ENCODE data around the gene THSD7B.

THSD7B gene

DNA sequence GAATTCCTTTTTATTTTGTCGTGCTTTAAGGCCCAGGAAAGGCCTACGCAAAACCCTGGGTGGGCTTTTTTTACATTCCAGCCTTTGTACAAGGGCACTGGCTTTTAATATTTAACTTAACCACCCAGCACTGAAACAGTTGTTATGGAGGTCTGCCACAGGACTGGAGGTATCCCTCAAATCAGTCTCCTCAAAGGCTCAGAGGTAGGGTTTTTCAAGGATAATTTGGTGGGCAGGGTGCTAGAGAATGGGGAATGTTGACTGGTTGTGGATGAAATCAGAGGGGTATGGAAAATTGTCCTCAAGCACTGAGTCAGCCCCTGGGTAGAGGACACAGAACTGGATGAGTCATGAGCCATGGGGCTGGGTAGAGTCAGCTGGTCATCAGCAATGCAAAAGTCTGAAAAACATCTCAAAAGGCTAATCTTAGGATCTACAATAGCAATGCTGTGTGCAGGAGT is 443.1 kb downstream of the THSD7B start:
- DNase-seq = no peak

GRCh38 chr2:137210039-137210438 is 444.7 kb downstream of the THSD7B start:
- no peak for DNase-seq

- no peak for DNase-seq
Measured at GRCh38 chr2:137211761-137212160, 446.4 kb downstream of the THSD7B start.

GRCh38 chr2:137220438-137220993 is 455.2 kb downstream of the THSD7B start:
- no peak for DNase-seq

DNA sequence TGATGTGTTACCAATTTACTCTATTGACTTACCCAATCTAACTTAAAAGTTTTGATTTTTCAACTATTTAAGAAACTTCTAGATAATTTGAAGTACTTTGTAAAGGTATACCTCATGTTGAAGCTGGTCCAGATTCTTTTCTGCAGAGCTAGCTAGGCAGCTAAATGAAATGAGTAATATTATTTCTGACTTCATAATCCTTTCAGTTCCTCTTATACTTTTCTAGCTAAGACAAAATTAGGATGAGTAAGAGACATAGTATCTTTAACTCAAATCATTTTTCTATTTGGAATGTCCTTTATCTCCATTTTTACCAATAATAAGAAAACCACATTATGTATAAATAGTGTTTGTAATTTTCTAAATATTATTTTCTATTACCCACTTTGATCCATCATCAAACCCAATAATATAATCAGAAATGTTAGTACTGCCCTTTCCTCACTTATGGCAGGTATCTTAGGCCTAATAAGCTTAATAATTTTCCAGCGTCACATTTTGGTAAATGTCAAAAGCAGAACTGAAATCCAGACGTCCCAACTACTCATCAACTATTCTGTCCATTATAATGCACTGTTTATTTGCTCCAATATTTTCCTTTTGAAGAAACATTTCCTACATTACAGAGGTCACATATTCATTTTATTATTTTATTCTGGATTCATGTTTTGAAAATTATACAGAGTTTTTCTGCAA is 456.6 kb downstream of the THSD7B start:
- no peak for DNase-seq

- no peak for DNase-seq
Measured at GRCh38 chr2:137223722-137224121, 458.4 kb downstream of the THSD7B start.

- no peak for DNase-seq
Measured at GRCh38 chr2:137228566-137228965, 463.2 kb downstream of the THSD7B start.

DNA sequence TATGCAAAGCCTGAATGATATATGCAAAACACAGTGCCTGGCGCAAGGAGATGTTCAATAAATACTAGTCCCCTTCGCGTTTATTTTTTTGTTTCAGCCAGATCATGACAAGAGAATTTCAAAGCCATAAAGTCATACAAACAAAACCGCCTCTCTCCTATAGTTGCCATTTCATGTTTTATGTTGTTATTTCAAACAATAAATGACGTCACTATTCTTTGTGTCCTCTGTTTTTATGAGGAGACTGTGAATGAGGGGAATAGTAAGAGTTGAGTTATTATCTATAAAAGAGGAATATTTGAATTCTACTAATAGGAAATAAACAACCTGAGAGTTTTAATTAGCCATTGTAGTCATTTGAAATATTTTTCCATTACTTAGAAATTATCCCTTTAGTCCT is 464.5 kb downstream of the THSD7B start:
- no peak for DNase-seq

DNA sequence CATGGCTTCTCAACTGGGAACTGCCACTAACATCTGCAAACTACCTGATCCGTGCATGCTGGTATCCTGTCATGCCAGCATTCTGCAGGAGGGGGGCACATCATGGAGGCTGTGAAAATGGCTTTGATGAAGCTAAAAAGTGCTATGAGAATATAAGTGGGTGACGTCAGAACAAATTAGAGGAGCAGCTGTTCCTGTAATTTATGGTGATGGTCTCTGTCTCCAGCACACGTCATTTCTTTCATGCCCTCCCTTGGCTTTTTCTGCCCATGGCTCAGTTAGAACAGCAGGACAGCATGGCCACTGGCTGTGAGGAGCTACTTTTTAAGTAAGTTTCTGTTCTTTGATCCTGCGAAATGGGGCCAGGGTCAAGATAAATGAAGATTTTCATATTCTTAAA is 466.3 kb downstream of the THSD7B start:
- no peak for DNase-seq

GRCh38 chr2:137232076-137232475 is 466.7 kb downstream of the THSD7B start:
- DNase-seq = no peak

DNA sequence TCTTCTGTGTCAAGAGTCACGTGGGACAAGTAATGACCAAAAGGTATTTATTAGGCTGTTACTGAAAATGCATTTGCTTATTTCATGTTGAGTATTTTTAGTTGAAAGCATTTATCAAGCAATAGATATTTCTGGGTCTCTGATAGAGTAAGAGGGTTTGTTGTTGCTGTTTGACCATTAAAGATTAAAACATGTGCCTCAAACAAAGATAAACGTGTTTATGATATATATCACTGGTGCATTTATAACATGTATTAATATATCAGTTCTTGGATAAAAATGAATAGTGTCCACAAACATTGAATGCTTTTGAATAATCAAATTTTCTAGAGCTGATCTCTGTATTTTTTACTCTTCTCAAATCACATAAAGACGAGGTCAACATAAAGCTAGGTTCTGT is 467.7 kb downstream of the THSD7B start:
- no peak for DNase-seq

- no peak for DNase-seq
Measured at GRCh38 chr2:137237055-137237454, 471.7 kb downstream of the THSD7B start.

DNA sequence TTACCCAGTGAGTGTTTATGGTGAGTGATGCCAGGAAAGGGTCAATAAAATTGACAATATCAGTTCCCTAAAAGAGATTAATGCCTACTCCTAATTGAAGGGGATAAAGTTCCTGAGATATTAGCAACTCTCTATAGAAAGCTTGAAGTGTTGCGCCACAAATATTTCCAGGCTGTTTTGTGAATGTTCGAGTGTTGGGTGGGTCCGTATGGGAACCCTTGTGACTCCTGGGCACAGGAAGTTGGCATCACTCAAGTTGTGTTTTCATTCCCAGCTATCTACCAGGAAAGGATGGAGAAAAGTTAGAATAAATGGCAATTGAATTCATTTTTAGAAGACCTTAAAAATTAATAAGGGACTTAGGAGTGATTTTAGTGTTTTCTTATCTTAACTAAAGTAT is 472.7 kb downstream of the THSD7B start:
- no peak for DNase-seq

- no peak for DNase-seq
Measured at GRCh38 chr2:137249463-137250130, 484.3 kb downstream of the THSD7B start.

- DNase-seq = no peak
Measured at GRCh38 chr2:137250401-137250800, 485.1 kb downstream of the THSD7B start.

DNA sequence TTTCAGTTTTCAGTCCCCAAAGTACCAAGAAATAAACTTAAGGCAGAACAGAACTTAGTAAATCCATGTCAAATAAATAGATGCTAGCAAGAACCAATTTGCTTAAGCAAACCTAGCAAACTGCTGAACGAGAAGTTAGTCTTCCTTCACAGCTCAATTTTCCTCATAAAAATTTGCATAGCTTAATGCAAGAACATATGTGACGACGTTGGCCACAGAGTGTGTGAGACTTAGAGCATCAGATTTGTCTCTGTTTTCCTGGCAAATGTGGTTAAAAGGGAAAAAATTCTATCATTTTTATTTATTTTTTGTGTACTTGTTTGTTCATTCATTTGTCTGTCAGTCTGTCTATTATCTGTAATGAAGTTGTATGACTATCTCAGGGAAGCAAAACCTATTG is 485.7 kb downstream of the THSD7B start:
- DNase-seq = no peak

DNA sequence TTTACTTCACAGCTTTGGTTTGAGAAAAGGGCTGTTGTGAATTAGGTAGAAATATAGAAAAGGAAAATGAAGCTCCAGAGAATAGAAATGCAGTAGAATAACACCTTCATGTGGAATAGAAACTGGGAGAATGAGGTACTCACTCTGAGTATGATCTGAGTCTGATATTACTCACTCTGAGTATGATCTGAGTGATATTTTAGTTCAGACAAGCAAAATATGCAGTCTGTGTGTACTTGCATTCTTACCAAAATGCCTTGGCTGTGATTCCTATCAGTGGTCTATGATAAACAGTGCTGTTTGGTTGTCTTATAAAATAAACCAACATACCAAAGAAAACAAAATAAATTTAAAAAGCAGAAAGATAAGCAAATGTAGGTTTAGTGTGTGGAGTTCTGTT is 487.6 kb downstream of the THSD7B start:
- DNase-seq = no peak

- no peak for DNase-seq
Measured at GRCh38 chr2:137254052-137254451, 488.7 kb downstream of the THSD7B start.

DNA sequence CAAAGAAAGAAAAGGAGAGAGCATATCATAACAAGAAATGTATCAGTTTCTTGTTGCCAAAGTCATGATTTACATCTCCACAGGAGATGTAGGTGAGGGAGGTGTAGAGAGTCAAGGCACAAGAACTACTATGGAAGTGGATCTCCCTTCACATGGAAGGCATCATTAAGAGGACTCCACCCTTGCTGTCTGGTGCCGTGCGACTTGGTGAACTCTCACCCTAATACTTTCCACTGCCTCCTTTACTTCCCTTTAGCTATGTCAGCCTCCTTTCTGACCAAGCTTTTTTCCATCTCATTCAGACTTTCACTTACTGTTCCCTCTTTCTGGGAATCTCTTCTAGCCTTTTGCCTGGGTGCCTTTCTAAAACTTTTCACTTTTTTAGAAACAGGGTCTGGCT is 490.0 kb downstream of the THSD7B start:
- no peak for DNase-seq

DNA sequence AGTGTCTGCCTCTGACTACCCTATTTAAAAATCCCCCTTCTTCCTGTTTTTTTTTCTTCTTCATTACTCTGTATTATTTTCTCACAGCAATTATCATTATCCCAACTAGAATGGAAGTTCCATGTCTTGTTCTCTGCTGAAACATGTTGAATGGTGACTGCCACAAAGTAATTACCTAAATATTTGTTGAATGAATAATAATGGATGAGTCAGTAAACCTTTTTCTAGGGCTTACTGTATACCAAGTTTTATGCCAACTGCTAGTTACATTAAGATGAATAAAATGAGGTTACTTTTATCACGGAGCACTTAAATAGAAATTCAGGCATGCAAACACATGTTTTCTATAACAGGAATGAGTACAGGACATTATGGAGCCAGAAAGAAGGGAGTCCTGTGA is 490.6 kb downstream of the THSD7B start:
- DNase-seq = no peak

DNA sequence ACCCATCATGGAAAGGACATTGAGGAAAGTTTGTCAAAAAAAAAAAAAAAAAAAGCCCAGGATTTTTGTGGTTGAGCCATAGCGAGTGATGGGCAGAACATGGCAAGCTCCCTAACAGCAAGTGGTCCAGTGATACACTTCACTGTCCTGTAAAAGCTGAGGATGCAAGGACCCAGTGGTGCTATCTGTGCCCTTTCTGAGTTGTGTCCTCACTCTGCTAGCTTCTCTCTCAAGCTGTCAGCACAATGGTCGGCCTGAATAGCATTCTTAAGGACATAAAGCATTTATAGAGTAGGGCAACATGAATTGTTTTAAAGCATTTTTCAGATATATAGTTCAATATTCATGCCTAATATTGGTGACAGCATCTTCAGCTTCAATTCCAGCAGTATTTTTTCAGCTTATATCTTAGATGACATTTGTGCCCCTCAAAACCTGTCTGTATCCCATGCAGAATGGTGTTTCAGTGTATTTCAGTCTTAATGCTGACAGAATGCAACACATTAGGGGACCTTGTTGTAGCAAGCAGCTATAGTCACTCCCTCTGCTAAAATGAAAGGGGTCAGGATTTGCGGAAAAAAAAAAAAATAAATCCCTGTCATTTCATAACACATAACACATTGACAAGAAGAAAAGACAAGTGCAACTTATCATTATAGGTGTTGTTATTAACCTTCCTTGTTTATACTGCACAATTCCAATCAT is 496.7 kb downstream of the THSD7B start:
- no peak for DNase-seq

DNA sequence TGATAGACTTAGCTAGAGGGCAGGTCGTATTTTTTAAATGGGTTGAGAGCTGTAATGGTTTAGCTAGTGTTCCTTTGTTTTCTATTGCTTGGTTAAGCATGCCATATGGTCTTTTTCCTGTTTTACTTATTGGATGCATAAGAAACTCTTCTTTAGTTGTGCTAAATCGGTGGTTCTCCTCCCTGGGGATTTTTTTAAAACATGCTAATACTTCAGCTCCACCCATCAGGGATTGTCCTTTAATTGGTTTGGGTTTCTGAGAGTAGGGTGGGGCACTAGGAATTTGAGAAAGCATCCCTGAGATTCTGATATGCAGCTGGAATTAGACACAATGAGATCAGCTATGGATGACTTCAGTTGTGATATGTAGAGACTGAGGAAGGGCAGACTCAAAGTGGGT is 497.2 kb downstream of the THSD7B start:
- no peak for DNase-seq

DNA sequence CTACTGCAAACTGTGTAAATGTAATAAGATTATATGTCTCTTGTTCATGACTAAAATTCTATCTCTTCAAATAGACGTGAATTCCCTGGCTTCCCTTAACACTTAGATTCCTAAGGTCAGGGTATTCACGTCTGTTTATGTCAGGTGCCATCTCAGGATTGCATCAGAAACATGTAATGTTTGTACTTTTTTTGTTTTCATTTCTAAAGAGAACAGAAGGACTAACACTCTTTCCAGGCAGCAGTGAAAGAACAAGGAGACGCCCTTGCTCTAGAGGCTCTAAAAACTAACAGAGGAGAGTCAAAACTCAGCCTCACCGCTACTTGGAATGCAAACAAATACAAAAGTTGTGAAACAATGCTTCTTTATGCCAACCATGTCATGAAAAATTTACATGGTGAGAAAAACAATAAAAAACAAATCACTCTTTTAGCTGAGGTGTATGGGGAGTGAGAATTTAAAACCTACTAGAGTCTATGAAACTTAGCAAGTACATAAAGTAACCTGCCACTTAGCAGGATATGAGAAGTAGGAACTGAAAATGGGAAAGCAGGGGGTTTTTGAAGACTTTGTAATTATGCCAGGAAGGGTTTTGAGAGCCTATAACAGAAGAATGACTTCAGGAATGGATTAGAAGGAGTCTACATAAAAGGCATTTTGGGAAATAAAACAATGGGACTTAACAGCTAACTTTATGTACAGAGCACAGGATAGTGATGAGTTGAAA is 522.7 kb downstream of the THSD7B start:
- no peak for DNase-seq

Measured in COR-L47 (cell line).